Skin epidermis (tissue), 12 donors: Measurements from ENCODE around the gene LRRC55.
A peak's percentile ranks its signal among the peaks of the same experiment; 100 is the strongest.
"Not testable (repeated sequence)": the region's sequence is repeated elsewhere in the genome, so short reads cannot be mapped to it uniquely, and the experiment has no call there.

Experiments
- H3K27ac ChIP-seq, 21 experiments: fragments of 200-600 bp; sonication (generic) in 11 of 21; one replicate each; pipeline ENCODE4 v1.5.0; 2020; ENCODE audit warnings: mild to moderate bottlenecking in 3 of 21, inconsistent platforms in 2 of 21, moderate library complexity in 2 of 21
- H3K4me3 ChIP-seq, 7 experiments: fragments of 200-600 bp; sonication (generic) in 2 of 7; one replicate each; pipeline ENCODE4 v1.5.0; 2020; ENCODE audit warnings: inconsistent platforms in 2 of 7, mild to moderate bottlenecking in 2 of 7, moderate library complexity in 1 of 7

The LRRC55 gene

GRCh38 chr11:57158599-57158998, 23.2 kb upstream of the LRRC55 start:
- H3K27ac ChIP-seq = no peak overlapping the region
- no peak overlapping the region for H3K4me3 ChIP-seq

GRCh38 chr11:57160665-57161064, 21.1 kb upstream of the LRRC55 start:
- Histone ChIP-seq H3K27ac (no peak overlapping the region), H3K4me3 (no peak overlapping the region)

DNA sequence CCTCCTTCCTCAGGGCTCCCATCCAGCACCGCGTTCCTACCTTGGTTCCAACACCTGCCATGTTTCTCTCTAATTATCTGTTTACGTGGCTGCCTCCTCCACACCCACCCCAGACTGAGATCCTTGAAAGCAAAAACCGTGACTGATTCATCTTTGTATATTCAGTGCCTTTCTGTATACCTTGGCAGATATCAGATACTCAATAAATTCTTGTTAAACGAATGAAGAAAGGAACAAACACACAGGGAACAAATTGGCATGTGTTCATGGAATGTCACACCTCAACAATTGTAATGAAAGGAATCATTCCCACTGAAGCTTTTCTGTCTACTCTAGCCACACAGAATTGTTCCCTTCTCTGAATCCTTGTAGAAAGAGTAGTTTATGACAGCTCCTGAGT, 20.4 kb upstream of the LRRC55 start:
- Histone ChIP-seq H3K4me3 (no peak overlapping the region), H3K27ac (no peak overlapping the region)

DNA sequence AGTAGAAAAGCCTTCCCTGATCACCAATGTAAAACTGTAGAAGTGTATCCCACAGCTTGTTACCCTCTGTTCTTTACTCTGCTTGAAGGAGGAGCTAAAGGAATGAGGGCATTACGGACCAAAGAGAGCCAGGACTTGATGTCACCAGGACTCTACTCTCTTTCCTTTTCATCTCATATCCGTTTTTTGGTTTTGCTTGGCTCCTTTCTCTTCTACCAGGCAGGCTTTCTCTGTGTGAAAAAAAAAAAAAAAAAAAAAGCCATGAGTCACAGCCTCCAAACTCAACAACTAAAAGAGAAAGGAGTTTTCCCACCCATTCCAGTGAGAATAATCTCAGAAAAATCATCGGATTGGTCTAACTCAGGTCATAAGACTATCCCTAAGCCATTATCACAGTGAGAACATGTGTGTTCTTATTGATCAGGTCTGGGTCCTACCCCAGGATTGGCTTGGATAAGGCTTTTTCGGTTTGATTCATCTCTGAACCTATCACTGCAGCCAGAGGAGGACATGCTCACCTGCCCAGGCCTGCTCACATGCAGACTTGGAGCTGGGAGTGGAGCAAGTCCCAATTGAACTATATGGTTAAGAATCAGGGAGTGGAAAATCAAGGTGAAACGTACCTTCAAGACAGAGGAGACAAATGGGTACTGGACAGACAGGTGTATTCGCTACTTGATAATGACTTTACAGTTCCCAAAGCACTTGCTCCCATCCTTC, 19.4 kb upstream of the LRRC55 start:
- H3K4me3 ChIP-seq = no peak overlapping the region
- H3K27ac ChIP-seq = peak overlapping the region in 1 of 21 experiments; percentile 26

DNA sequence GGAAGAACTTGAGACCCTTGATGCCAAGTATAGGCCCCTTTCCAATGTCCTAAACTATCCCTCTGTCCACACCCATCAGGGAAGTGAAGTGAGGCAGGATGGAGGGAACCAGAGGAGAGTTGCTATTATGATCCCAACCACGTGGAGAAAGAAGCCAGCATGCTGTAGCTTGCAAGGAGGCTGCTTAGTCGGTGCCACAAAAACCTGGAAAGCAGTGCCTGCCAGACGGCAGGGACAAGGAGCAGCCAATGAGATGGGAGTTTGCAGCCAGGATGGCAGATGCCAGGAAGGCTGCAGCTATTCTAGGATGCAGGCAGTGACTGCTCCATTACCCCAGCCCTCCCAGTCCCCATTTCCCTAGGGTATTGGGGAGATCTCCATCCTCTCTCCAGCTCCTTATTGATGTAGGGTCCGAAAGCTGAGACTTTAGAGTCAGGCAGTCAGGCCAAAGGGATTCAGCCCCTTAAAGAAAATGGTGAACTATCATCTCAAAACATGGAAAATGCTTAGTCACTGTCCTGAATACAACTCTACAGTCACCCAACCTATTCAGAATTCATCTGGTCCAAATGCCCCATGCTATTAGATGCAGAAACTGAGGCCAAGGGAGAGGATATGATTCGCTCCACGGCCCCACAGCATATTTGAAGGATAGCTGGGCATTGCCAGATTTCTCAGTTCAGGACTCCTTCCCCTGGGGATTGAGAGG, 18.4 kb upstream of the LRRC55 start:
- Histone ChIP-seq H3K4me3 (no peak overlapping the region), H3K27ac (no peak overlapping the region)

DNA sequence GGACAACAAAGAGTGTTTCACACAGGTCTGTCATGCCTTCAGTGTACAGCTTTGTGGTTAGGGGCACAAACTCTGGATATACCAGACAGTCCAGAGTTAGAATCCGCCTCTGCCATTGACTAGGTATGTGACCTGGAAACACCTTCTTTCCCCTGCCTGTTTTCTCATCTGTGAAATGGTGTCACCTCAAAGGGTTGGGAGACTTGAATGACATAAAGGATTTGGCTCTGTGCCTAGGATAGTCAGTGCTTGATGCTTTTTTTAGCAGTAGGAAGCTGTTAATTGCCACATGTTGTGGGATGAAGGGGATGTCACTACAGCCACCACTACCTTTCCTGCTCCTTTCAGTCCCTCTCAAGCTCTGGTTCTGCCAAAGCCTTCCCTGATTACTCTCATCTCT, 17.4 kb upstream of the LRRC55 start:
- H3K27ac ChIP-seq = no peak overlapping the region
- H3K4me3 ChIP-seq = no peak overlapping the region

DNA sequence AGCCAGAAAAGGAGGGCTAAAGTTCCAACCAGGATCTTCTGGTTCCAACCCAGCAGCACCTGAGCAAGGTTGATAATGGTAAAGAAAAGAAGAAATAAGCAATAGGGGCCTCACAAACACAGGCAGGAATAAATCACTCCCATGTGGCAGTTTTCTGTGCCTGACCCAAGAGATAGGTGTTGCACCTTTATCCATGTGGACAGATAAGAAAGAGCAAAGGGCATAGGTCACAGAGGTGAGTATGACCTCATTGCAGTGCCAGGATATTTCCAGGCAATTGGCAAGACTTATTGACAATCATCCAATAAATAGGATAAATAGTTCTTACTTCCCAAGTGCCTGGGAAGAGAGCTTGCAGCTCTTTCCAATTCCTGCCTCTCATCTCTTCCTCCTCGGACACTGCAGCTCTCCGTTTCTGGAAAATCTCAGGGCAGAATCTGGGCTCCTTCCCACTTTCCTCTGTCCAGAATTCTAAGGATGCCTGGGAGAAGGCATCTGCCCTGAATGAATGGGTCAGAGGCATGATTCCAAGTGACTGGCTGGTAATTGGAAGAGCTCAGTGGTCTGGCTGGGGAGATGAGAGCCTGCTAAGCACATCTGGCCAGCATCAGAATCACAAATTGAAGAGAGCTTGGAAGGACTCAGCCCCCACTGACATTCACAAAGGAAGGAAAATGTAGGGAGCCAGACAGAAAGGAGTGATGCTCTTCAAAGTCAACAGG, 14.5 kb upstream of the LRRC55 start:
- no peak overlapping the region for H3K27ac ChIP-seq
- H3K4me3 ChIP-seq = no peak overlapping the region

- H3K27ac ChIP-seq, H3K4me3 ChIP-seq: not testable (repeated sequence)
Observed at GRCh38 chr11:57169732-57170313, 11.9 kb upstream of the LRRC55 start.

- no peak overlapping the region for H3K27ac ChIP-seq
Observed at GRCh38 chr11:57172031-57172430, 9.7 kb upstream of the LRRC55 start.

DNA sequence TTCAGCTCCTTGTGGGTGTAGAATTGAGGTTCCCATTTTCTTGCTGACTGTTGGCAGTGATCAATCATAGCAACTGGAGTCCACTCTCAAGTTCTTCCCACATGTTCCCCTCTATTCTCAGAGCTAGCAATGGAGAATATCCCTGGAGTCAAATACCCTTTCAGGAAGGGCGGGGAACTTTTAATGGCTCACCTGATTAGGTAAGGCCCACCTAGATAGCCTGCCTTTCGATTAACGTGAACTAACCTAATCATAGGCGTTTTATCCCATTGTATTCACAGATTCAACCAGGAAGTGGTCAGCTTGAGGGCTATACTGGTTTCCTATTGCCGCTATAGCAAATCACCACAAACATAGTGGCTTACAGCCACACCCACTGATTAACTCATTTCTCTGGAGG, 7.1 kb upstream of the LRRC55 start:
- H3K4me3 ChIP-seq = no peak overlapping the region
- H3K27ac ChIP-seq = no peak overlapping the region

More at GRCh38 chr11:57172031-57172430, 9.7 kb upstream of the LRRC55 start:
- no peak overlapping the region for H3K4me3 ChIP-seq

DNA sequence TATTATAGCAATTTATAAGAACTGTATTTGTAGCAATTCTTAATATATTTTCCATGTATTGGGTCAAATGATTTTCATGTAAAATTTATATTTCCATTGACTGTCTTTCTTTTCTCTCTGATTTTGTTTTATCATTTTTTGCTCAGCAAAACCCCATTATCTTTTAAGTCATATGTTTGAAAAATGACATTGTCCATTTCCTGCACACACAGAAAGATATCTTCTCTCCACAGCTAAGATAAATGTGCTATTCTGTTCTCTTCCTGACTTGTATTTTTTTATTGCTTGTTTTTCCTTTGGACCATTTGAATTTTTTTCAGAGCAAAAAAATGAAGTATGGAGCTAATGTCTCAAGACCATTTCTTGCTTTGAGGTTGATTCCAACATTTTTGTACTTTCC, 6.3 kb upstream of the LRRC55 start:
- no peak overlapping the region for H3K27ac ChIP-seq
- no peak overlapping the region for H3K4me3 ChIP-seq

DNA sequence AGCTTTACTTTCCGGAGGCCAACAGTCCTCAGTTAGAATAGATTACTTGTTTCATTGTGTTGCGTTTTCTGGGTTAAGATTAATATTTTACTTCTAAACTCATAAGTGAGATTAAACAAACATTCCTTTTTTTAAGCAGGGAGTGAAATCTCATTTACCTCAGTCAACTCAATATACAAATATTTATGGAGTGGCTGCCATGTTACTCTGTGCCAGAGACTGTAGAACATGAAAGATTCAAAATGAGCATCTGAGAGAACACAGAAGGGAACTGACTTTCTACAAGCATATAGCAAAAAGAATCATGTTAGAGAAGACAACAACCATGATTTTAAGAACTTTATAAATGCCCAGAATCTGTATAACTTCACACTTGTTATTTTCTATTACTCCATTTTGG, 3.4 kb upstream of the LRRC55 start:
- Histone ChIP-seq H3K4me3 (no peak overlapping the region), H3K27ac (no peak overlapping the region)

DNA sequence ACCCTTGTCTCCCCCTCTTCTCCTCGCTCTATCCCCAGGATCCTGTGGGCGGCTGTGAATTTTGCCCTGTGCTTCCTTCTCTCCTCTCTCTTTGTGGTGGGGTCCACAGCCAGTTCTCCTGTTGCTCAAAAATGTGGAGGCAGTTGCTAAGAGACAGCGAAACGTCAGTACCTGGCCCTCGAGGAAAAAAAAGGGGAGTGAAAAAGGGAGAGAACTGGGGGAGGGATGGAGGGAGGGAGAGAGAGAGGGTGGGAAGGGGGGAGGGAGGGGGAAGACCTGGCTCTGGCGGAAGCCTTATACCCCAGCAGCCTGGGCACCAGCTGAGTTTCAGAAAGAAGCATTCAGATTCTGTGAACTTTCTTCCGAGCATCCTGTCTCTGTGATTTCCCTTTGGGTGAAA, 2.1 kb upstream of the LRRC55 start:
- no peak overlapping the region for H3K4me3 ChIP-seq
- H3K27ac ChIP-seq = no peak overlapping the region

DNA sequence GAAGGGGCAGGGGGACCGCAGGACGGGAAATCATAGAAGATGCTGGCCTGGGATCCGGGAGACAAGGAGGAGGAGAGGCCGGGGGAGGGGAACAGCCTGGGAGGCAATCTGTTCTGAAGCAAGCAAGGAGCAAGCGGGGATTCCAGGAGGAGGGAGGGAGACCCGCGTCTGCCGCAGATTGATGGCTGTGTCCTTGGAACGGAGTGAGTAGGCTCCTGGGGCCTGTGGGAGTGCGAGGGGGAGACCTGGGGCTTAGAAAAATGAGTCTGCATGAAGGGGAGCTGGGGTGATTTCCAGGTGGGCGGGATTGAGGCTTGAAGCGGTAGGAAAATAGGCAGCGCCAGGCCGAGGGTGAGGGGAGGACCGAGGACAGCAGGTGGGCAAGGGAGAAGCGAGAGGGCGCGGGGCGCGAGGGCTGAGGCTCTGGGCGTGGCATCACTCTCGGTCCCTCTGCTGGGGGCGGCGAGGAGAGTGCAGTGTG, 1.6 kb upstream of the LRRC55 start:
- Histone ChIP-seq H3K4me3 (no peak overlapping the region), H3K27ac (no peak overlapping the region)

- H3K4me3 ChIP-seq = no peak overlapping the region
Observed at GRCh38 chr11:57180964-57181363, 789 bp upstream of the LRRC55 start.

DNA sequence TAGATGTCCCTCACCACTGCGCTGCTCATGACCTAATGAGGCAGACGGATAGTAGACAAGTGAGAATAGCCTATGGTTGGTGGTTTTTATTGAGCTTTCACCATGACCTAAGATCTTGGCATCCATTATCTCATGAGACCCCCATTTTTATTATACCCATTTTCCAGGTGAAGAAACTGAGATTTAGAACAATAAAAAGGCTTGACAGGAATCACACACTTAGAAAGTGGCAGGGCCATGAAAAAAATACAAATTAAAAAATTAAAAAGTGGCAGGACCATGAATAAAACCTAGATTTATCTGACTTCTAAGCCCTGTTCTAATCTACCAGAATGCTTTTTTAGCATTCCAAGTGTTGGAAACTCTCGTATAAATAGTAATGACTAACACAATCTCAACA, 1.1 kb downstream of the LRRC55 start:
- H3K27ac ChIP-seq = no peak overlapping the region
- no peak overlapping the region for H3K4me3 ChIP-seq

More at GRCh38 chr11:57180964-57181363, 789 bp upstream of the LRRC55 start:
- no peak overlapping the region for H3K27ac ChIP-seq

GRCh38 chr11:57190548-57190947, 8.8 kb downstream of the LRRC55 start:
- H3K27ac ChIP-seq = no peak overlapping the region

DNA sequence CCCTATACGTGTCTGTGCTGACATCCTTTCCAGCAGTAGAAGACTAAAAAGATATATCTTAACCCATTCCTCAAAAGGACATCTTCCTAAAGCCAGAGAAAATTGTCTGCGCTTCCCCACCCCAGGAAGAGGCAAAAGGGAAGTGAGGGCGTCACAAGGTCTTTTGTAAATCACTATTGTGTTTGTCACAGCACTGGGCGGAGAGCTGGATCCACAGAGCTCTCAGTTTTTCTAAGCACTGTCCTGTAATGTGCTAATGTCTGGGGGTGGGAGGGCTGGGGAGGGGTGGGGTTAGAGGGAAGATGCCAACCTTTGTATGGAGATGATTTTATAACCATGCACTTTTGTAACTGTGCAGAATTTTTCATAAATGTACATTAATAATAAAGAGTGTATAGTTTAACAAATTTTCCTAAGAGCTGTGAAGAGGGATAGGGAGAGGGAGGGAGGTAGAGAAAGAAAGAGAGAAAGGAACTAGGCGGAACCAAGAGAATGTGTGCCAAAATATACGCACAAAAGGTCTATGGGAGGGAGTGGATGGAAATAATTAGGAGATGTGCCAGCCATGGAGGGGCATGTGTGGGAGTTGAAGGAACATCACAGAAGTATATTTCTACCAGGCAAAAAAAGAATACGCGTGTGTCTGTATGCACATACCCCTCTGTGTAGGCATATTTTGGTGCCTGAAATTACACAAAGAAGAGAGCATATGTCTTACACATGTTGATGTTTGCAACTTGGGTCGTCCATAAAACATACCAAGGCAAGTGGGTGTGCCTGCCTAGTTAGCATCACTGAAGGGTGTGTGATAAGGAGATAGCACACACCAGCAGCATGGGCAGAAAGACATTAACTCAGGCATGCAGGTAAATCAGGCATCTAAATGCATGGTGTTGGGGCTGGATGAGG, 9.8 kb downstream of the LRRC55 start:
- H3K27ac ChIP-seq = no peak overlapping the region
- H3K4me3 ChIP-seq = no peak overlapping the region

More at GRCh38 chr11:57190548-57190947, 8.8 kb downstream of the LRRC55 start:
- no peak overlapping the region for H3K4me3 ChIP-seq

DNA sequence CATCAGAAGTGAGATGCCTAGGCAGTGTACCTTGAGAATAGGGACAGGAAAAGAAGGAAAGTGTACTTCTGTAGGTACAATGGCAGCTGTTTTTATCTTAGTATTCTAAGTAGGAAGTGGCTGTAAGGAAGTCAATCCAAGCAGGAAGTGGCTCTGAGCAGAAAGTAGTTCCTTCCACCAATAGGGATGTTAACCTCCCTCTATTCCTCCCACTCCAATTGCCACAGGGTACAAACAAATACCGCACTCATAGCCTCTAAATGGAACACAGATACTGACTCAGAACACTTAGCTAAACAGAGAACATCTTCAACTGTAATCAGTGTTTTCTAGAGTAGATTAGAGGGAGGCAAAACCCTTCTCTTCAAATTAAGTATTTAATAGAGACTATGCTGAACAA, 10.6 kb downstream of the LRRC55 start:
- H3K4me3 ChIP-seq = no peak overlapping the region
- H3K27ac ChIP-seq = no peak overlapping the region
